Measurements from ENCODE around the gene SUSD1. TPM values are rescaled to one million over a fixed set of nuclear protein-coding genes. Genes with fewer than 3 reads are reported as not detected.

The SUSD1 gene
- total and polyA plus RNA-seq, 9 of the 15 experiments (the other 6 are each of a cell fraction or from before 2014, with no cell fraction given), result 10.9 to 44.4 (median 36.1) TPM

DNA sequence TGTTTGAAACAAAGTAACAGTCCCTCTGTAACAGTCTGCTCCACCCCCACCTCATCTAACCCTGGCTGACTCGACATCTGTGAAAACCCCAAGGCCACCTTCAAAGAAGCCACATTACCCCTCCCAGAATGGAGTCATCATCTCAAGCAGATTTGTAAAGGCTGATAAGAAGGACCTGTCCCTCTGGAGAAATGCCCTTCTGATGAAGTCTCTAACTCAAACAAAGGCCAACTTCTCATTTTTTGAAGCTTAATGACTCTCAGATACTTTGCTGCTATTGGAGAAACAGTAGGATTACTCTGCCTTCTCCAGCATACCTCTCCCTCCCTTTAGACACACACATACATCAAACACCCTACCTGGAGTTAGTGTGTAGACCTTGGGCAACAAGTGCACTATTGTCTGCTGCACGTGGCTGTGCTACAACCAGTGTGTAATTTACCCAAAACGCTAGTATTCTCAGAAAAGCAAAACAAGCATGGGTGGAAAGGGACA lies 5.3 kb upstream of the SUSD1 start (continued):
- peak; percentile 25 for TF ChIP-seq CHD4 (IDR thresholded peaks at IDR 0.05; ENCODE audit: insufficient read depth, insufficient replicate concordance, low read depth, low read length, poor library complexity, severe bottlenecking)
- no peak for TF ChIP-seq KDM1A (IDR thresholded peaks at IDR 0.05)
- TF ChIP-seq TCF7 (IDR thresholded peaks at IDR 0.05; ENCODE audit: borderline replicate concordance), result peak; percentile 86
- TF ChIP-seq NFXL1 (CRISPR knock-in tag; IDR thresholded peaks at IDR 0.05), result no peak
- TF ChIP-seq VEZF1 (CRISPR knock-in tag; IDR thresholded peaks at IDR 0.05), result peak; percentile 51; the same call in 1 of the 2 replicates
- TF ChIP-seq NFIX (CRISPR knock-in tag; IDR thresholded peaks at IDR 0.05; ENCODE audit: low read depth), result no peak
- no peak for TF ChIP-seq ZBTB5 (IDR thresholded peaks at IDR 0.05)
- TF ChIP-seq ARHGAP35 (IDR thresholded peaks at IDR 0.05; ENCODE audit: partially characterized antibody), result no peak
- TF ChIP-seq ZNF76 (CRISPR knock-in tag; IDR thresholded peaks at IDR 0.05; ENCODE audit: borderline replicate concordance), result 0 out of 2 replicates have a peak, but pooled peaks have one; percentile 11
- no peak for TF ChIP-seq ELK1 (CRISPR knock-in tag; IDR thresholded peaks at IDR 0.05)
- TF ChIP-seq THAP12 (CRISPR knock-in tag; IDR thresholded peaks at IDR 0.05), result no peak
- no peak for TF ChIP-seq FOXP1 (CRISPR knock-in tag; IDR thresholded peaks at IDR 0.05)
- TF ChIP-seq TRIM25 (IDR thresholded peaks at IDR 0.05; ENCODE audit: borderline replicate concordance), result no peak
- no peak; the same call in 1 of the 2 replicates for TF ChIP-seq XRCC5 (IDR thresholded peaks at IDR 0.05; ENCODE audit: low read depth, low read length)
- TF ChIP-seq CBX8 (IDR thresholded peaks at IDR 0.05; ENCODE audit: borderline replicate concordance, extremely low read depth, low read depth, low read length, poor library complexity, severe bottlenecking), result no peak
- no peak for TF ChIP-seq FOS (IDR thresholded peaks at IDR 0.05; ENCODE audit: extremely low read depth, insufficient read length)
- 0 out of 2 replicates have a peak, but pooled peaks have one; percentile 17 for TF ChIP-seq ZNF239 (CRISPR knock-in tag; IDR thresholded peaks at IDR 0.05)
- TF ChIP-seq ZSCAN32 (CRISPR knock-in tag; IDR thresholded peaks at IDR 0.05), result no peak

All from K562 (cell line).